22Rv1 (cell line): ENCODE results near the gene TRMT112.

Experiments used
- CTCF ChIP-seq: fragments of 450-650 bp; IDR thresholded peaks from 2 replicates; pipeline ENCODE4 v1.5.1; 2017; ENCODE audit warnings: mild to moderate bottlenecking
- ZFX ChIP-seq: fragments of 450-650 bp; IDR thresholded peaks from 2 replicates; pipeline ENCODE4 v1.6.1; 2017; ENCODE audit warnings: antibody characterized with exemption, borderline replicate concordance

GRCh38 chr11:64305691-64306562 is 11.4 kb downstream of the TRMT112 start:
- TF ChIP-seq CTCF = peak; percentile 58
- TF ChIP-seq ZFX = no peak
